Right lobe of liver (tissue), 6 donors: ENCODE measurements around the gene PYGM. TPM values are rescaled to one million over a fixed set of nuclear protein-coding genes. Genes with fewer than 3 reads are reported as not detected.
A peak's percentile ranks its signal among the peaks of the same experiment; 100 is the strongest.

Source experiments
- ATAC-seq, 4 donors: fragments of 200-7000 bp; cut with Tn5 transposase; one replicate each; pipeline ENCODE4 v1.9.1; 2020; ENCODE audit warnings: mild to moderate bottlenecking in 4 of 4, moderate library complexity in 4 of 4
- DNase-seq, 3 donors: peaks; one replicate each; pipeline ENCODE4 v3.0.0-alpha.2; 2020
- H3K27ac ChIP-seq, 3 donors: fragments of 200-600 bp; one replicate each; pipeline ENCODE4 v1.8.0; 2022
- H3K27me3 ChIP-seq, 2 donors: fragments of 200-600 bp; one replicate each; pipeline ENCODE4 v1.8.0; 2022
- H3K36me3 ChIP-seq, 4 donors: fragments of 200-600 bp; sonication (generic) in 1 of 4; one replicate each; pipeline versions ENCODE4 v1.5.1 to v1.8.0; 2017 to 2022; ENCODE audit warnings: control low read depth in 1 of 4
- H3K4me1 ChIP-seq, 4 donors: fragments of 200-600 bp; sonication (generic) in 1 of 4; one replicate each; pipeline versions ENCODE4 v1.5.1 to v1.8.0; 2017 to 2022; ENCODE audit warnings: control low read depth in 1 of 4
- H3K4me3 ChIP-seq, 3 donors: fragments of 200-600 bp; one replicate each; pipeline ENCODE4 v1.8.0; 2022
- H3K9me3 ChIP-seq, 4 donors: fragments of 200-600 bp; sonication (generic) in 1 of 4; one replicate each; pipeline versions ENCODE4 v1.5.1 to v1.8.0; 2017 to 2022; ENCODE audit warnings: control low read depth in 1 of 4
- POLR2A ChIP-seq: fragments of 450-650 bp; IDR thresholded peaks from one replicate; pipeline ENCODE4 v1.6.1; 2017; ENCODE audit warnings: antibody characterized with exemption, mild to moderate bottlenecking
- WGBS: methylation state at CpG from one replicate; pipeline ENCODE4 v1.1.6; 2018; ENCODE audit warnings: low coverage, low lambda C conversion rate; ENCODE audit not compliant: insufficient coverage; ENCODE audit errors: missing lambda C conversion rate; 5-methylcytosine and 5-hydroxymethylcytosine counted together
- intact Hi-C, 2 donors: fragments of 100-400 bp; cut with DNase I; formaldehyde crosslinking; loops; one replicate each; pipeline versions ENCODE4 v1.11.2 to v1.14.1; 2022
- total RNA-seq, 6 experiments: library from RNA; depleted of rRNA in 2 of 6; stranded (reverse); fragments of >200 nt in 2 of 6; fragmentation: NEBNext Ultra II Directional in 3 of 6; extraction: Animal tissue kit (Norgen Biotek cat#: 25700) in 3 of 6; gene quantifications; one replicate each; pipeline versions ENCODE4 v1.1.0 to v1.2.4, GENCODE V29; 2016 to 2023
- TF ChIP-seq, protein P1 (sequence below), 4 donors: fragments of 200-600 bp in 3 of 4; fragments of 450-650 bp in 1 of 4; IDR thresholded peaks; one replicate each; pipeline versions ENCODE4 v1.5.1 to v1.8.0; 2016 to 2022; ENCODE audit warnings: antibody characterized with exemption in 4 of 4, mild to moderate bottlenecking in 2 of 4
- donor health status: DM: no; HTN: yes; CAD: no.
- donor health status: DM: no; HTN: no; CAD: no.
- donor health status: DM: no; HTN: no; CAD: no.
- donor health status: DM: no; HTN: yes; CAD: no.
- donor health status: DM: no; HTN: yes; CAD: no.

PYGM gene
- total RNA-seq, 6 experiments from 2014 or later, result 0.24 to 1.4 (median 0.47) TPM

GRCh38 chr11:64755681-64756361, 4.0 kb downstream of the PYGM start:
- no peaks in the 10 kb centered on the region for H3K27me3 ChIP-seq
- DNase-seq (peak in 1 of 3 donors; percentile 37), ATAC-seq (no peak)
- WGBS, result 60% methylated on average over 1 of the region's 13 CpGs
- intact Hi-C loops, result no loop called here
- no peaks in the 10 kb centered on the region for H3K4me1 ChIP-seq
- no peak overlapping the region for H3K27ac ChIP-seq
- no peaks in the 10 kb centered on the region for H3K9me3 ChIP-seq
- H3K4me3 ChIP-seq, result no peak overlapping the region
- TF ChIP-seq, protein P1, sequence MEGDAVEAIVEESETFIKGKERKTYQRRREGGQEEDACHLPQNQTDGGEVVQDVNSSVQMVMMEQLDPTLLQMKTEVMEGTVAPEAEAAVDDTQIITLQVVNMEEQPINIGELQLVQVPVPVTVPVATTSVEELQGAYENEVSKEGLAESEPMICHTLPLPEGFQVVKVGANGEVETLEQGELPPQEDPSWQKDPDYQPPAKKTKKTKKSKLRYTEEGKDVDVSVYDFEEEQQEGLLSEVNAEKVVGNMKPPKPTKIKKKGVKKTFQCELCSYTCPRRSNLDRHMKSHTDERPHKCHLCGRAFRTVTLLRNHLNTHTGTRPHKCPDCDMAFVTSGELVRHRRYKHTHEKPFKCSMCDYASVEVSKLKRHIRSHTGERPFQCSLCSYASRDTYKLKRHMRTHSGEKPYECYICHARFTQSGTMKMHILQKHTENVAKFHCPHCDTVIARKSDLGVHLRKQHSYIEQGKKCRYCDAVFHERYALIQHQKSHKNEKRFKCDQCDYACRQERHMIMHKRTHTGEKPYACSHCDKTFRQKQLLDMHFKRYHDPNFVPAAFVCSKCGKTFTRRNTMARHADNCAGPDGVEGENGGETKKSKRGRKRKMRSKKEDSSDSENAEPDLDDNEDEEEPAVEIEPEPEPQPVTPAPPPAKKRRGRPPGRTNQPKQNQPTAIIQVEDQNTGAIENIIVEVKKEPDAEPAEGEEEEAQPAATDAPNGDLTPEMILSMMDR (IDR thresholded peaks at IDR 0.05), result no peak
- TF ChIP-seq POLR2A, result no peak
- H3K36me3 ChIP-seq, result no peaks in the 10 kb centered on the region

GRCh38 chr11:64754919-64755662, 4.7 kb downstream of the PYGM start:
- DNase-seq, result peak in 1 of 3 donors; percentile 44
- intact Hi-C loops, result no loop called here
- H3K9me3 ChIP-seq, result no peaks in the 10 kb centered on the region
- ATAC-seq, result no peak
- H3K27ac ChIP-seq, result no peak overlapping the region
- TF ChIP-seq POLR2A, result no peak
- TF ChIP-seq, protein P1 (IDR thresholded peaks at IDR 0.05), result no peak
- WGBS, result 100% methylated on average over 1 of the region's 21 CpGs
- H3K4me3 ChIP-seq, result no peak overlapping the region
- H3K36me3 ChIP-seq, result no peaks in the 10 kb centered on the region
- H3K27me3 ChIP-seq, result no peaks in the 10 kb centered on the region
- H3K4me1 ChIP-seq, result no peaks in the 10 kb centered on the region

- Histone ChIP-seq H3K36me3 (no peaks in the 10 kb centered on the region), H3K4me1 (no peaks in the 10 kb centered on the region), H3K4me3 (no peak overlapping the region), H3K9me3 (no peaks in the 10 kb centered on the region), H3K27ac (no peak overlapping the region), H3K27me3 (no peaks in the 10 kb centered on the region)
- no peak for TF ChIP-seq POLR2A
- TF ChIP-seq, protein P1 (IDR thresholded peaks at IDR 0.05), result no peak
- whole genome bisulfite sequencing, result 77% methylated on average over 6 of the region's 26 CpGs
- ATAC-seq (no peak), DNase-seq (peak in 1 of 3 donors; percentile 49)
- intact Hi-C loops, result no loop called here
These were observed 5.5 kb downstream of the PYGM start for GRCh38 chr11:64754124-64754918.

GRCh38 chr11:64753380-64754123, 6.2 kb downstream of the PYGM start:
- no peaks in the 10 kb centered on the region for H3K36me3 ChIP-seq
- H3K4me1 ChIP-seq, result no peaks in the 10 kb centered on the region
- no peaks in the 10 kb centered on the region for H3K9me3 ChIP-seq
- ATAC-seq (no peak), DNase-seq (peak in 1 of 3 donors; percentile 54)
- no peak overlapping the region for H3K4me3 ChIP-seq
- WGBS, result 93% methylated on average over 5 of the region's 43 CpGs
- H3K27me3 ChIP-seq, result no peaks in the 10 kb centered on the region
- TF ChIP-seq POLR2A, result no peak
- TF ChIP-seq, protein P1 (IDR thresholded peaks at IDR 0.05), result no peak
- no peak overlapping the region for H3K27ac ChIP-seq
- intact Hi-C loops, result no loop called here
